H1 (cell line): ENCODE data around the gene SPTB. TPM values are rescaled to one million over a fixed set of nuclear protein-coding genes. Genes with fewer than 3 reads are reported as not detected.

Experiments used
- CTCF ChIA-PET: fragments of 300-600 bp; sonication (Branson Sonifier 250); formaldehyde crosslinking; loops from one replicate; lab custom pipeline; 2021; ENCODE audit not compliant: partially characterized antibody; lab: Charles Lee
- POLR2A ChIA-PET: fragments of 300-600 bp; sonication (Branson Sonifier 250); formaldehyde crosslinking; loops from one replicate; lab custom pipeline; 2021; ENCODE audit warnings: inconsistent platforms; ENCODE audit not compliant: partially characterized antibody; lab: Charles Lee
- DNase-seq, 2 experiments: peaks; one replicate each; pipeline versions ENCODE4 v3.0.0 to v3.0.0-alpha.2; 2010 to 2022; ENCODE audit warnings: low spot score in 2 of 2, low read depth in 1 of 2, mixed read lengths in 1 of 2
- FAIRE-seq: peaks from 2 replicates; lab custom pipeline; 2011; peaks lifted over from hg19 to GRCh38; lab: Jason Lieb, UNC
- H2AFZ ChIP-seq: 2 replicates; pipeline ENCODE4 v1.8.1; 2012; ENCODE audit warnings: low read length, inconsistent platforms
- H2AK5ac ChIP-seq: 2 replicates; pipeline ENCODE4 v1.6.1; 2013; ENCODE audit warnings: low read depth, low read length
- H2BK120ac ChIP-seq: replicated peaks from 2 replicates; pipeline ENCODE3; 2013; ENCODE audit warnings: low read depth, low read length, inconsistent platforms
- H2BK12ac ChIP-seq: 2 replicates; pipeline ENCODE4 v1.6.1; 2013; ENCODE audit warnings: low read depth, low read length
- H2BK15ac ChIP-seq: 2 replicates; pipeline ENCODE4 v1.6.1; 2013; ENCODE audit warnings: low read length
- H2BK20ac ChIP-seq: 2 replicates; pipeline ENCODE4 v1.6.1; 2013; ENCODE audit warnings: low read length
- H2BK5ac ChIP-seq: 2 replicates; pipeline ENCODE4 v1.6.1; 2013; ENCODE audit warnings: low read depth, low read length
- H3K14ac ChIP-seq: 2 replicates; pipeline ENCODE4 v1.6.1; 2013; ENCODE audit warnings: inconsistent platforms; ENCODE audit not compliant: insufficient read length
- H3K18ac ChIP-seq: 2 replicates; pipeline ENCODE4 v1.6.1; 2013; ENCODE audit warnings: low read length; ENCODE audit errors: extremely low read depth
- H3K23ac ChIP-seq: 2 replicates; pipeline ENCODE4 v1.6.1; 2013; ENCODE audit warnings: inconsistent platforms; ENCODE audit not compliant: insufficient read length
- H3K23me2 ChIP-seq: 2 replicates; pipeline ENCODE4 v1.6.1; 2013; ENCODE audit warnings: low read depth, low read length
- H3K27ac ChIP-seq: 2 replicates; pipeline ENCODE4 v1.6.1; 2011; ENCODE audit warnings: low read depth, low read length, inconsistent platforms
- H3K27me3 ChIP-seq, 4 experiments: replicated peaks in 1 of 4; 1 replicate in 1 of 4; 2 replicates in 3 of 4; pipeline versions ENCODE4 v1.6.1 to v1.8.1; 2011 to 2013; ENCODE audit warnings: low read length in 3 of 4, mild to moderate bottlenecking in 3 of 4, inconsistent platforms in 2 of 4, mixed read lengths in 2 of 4, moderate library complexity in 1 of 4; ENCODE audit not compliant: control insufficient read depth in 3 of 4, insufficient read depth in 3 of 4; ENCODE audit errors: extremely low read depth in 1 of 4
- H3K36me3 ChIP-seq, 4 experiments: 2 replicates each; pipeline versions ENCODE4 v1.6.1 to v1.8.1; 2011 to 2013; ENCODE audit warnings: mild to moderate bottlenecking in 4 of 4, low read length in 3 of 4, moderate library complexity in 2 of 4, control low read depth in 1 of 4, inconsistent platforms in 1 of 4; ENCODE audit not compliant: insufficient read depth in 4 of 4, control insufficient read depth in 2 of 4
- H3K4ac ChIP-seq: replicated peaks from 2 replicates; pipeline ENCODE3; 2013; ENCODE audit warnings: low read length, low read depth, mixed read lengths, inconsistent platforms; ENCODE audit not compliant: insufficient read length
- H3K4me1 ChIP-seq, 4 experiments: replicated peaks in 1 of 4; 1 replicate in 1 of 4; 2 replicates in 3 of 4; pipeline versions ENCODE4 v1.6.1 to v1.8.1; 2011 to 2013; ENCODE audit warnings: low read length in 3 of 4, inconsistent platforms in 2 of 4, mixed read lengths in 1 of 4; ENCODE audit not compliant: insufficient read depth in 4 of 4, control insufficient read depth in 3 of 4
- H3K4me2 ChIP-seq, 2 experiments: 2 replicates each; pipeline versions ENCODE4 v1.6.1 to v1.8.1; 2011 to 2013; ENCODE audit warnings: low read depth in 2 of 2, low read length in 2 of 2, control low read depth in 1 of 2, inconsistent platforms in 1 of 2, mild to moderate bottlenecking in 1 of 2; ENCODE audit not compliant: insufficient read depth in 1 of 2
- H3K4me3 ChIP-seq, 4 experiments: fragments of 200-600, 300-600 bp in 1 of 4; sonication (generic), shearing (Covaris generic), sonication (Bioruptor Twin) in 1 of 4; 2 replicates each; pipeline versions ENCODE4 v1.5.1 to v1.8.1; 2011 to 2016; ENCODE audit warnings: low read length in 4 of 4, low read depth in 3 of 4, control low read depth in 2 of 4, inconsistent platforms in 2 of 4, mild to moderate bottlenecking in 2 of 4, mixed read lengths in 1 of 4, moderate library complexity in 1 of 4; ENCODE audit not compliant: insufficient read depth in 2 of 4; ENCODE audit errors: extremely low read depth in 1 of 4
- H3K56ac ChIP-seq: replicated peaks from 2 replicates; pipeline ENCODE3; 2013; ENCODE audit warnings: low read depth, mild to moderate bottlenecking, mixed read lengths, low read length, inconsistent platforms; ENCODE audit not compliant: insufficient read length
- H3K79me1 ChIP-seq: 2 replicates; pipeline ENCODE4 v1.6.1; 2013; ENCODE audit warnings: low read depth, low read length, control low read depth
- H3K79me2 ChIP-seq, 2 experiments: 2 replicates each; pipeline versions ENCODE4 v1.6.1 to v1.8.1; 2012 to 2013; ENCODE audit warnings: low read length in 2 of 2, mild to moderate bottlenecking in 2 of 2, inconsistent platforms in 1 of 2; ENCODE audit not compliant: insufficient read depth in 2 of 2, control insufficient read depth in 1 of 2
- H3K9ac ChIP-seq, 4 experiments: replicated peaks in 1 of 4; 1 replicate in 1 of 4; 2 replicates in 3 of 4; pipeline versions ENCODE4 v1.6.1 to v1.8.1; 2011 to 2013; ENCODE audit warnings: low read depth in 3 of 4, low read length in 3 of 4, control low read depth in 2 of 4, mild to moderate bottlenecking in 2 of 4, moderate library complexity in 2 of 4, inconsistent platforms in 1 of 4; ENCODE audit errors: extremely low read depth in 1 of 4
- H3K9me3 ChIP-seq, 2 experiments: 2 replicates each; pipeline versions ENCODE4 v1.6.1 to v1.8.1; 2012 to 2013; ENCODE audit warnings: mild to moderate bottlenecking in 2 of 2, moderate library complexity in 2 of 2, control low read depth in 1 of 2, inconsistent platforms in 1 of 2, low read depth in 1 of 2, low read length in 1 of 2, mixed read lengths in 1 of 2; ENCODE audit not compliant: insufficient read depth in 2 of 2
- H4K20me1 ChIP-seq, 2 experiments: replicated peaks in 1 of 2; 2 replicates each; pipeline versions ENCODE3 to v1.8.1; 2011 to 2013; ENCODE audit warnings: inconsistent platforms in 2 of 2, low read length in 2 of 2, mild to moderate bottlenecking in 1 of 2; ENCODE audit not compliant: insufficient read depth in 2 of 2, control insufficient read depth in 1 of 2
- H4K5ac ChIP-seq: 2 replicates; pipeline ENCODE4 v1.6.1; 2013; ENCODE audit warnings: low read length, low read depth, mixed read lengths, inconsistent platforms; ENCODE audit not compliant: insufficient read length
- H4K8ac ChIP-seq: 2 replicates; pipeline ENCODE4 v1.8.0; 2013; ENCODE audit warnings: mild to moderate bottlenecking, moderate library complexity, low read length, inconsistent platforms; ENCODE audit not compliant: insufficient read depth; ENCODE audit errors: extremely low read depth
- H4K91ac ChIP-seq: replicated peaks from 2 replicates; pipeline ENCODE3; 2013; ENCODE audit warnings: low read length, mixed read lengths, inconsistent platforms; ENCODE audit not compliant: insufficient read length
- ASH2L ChIP-seq: fragments of 200-600, 300-600 bp; sonication (generic); IDR thresholded peaks from one replicate; pipeline ENCODE4 v1.7.1; 2017; ENCODE audit warnings: low read length
- CTBP2 ChIP-seq: IDR thresholded peaks from 2 replicates; pipeline ENCODE4 v1.7.0; 2011; ENCODE audit warnings: borderline replicate concordance, mild to moderate bottlenecking, moderate library complexity, mixed read lengths, low read length; ENCODE audit not compliant: insufficient read depth, insufficient read length
- CTCF ChIP-seq, 3 experiments: IDR thresholded peaks; 1 replicate in 2 of 3; 2 replicates in 1 of 3; pipeline versions ENCODE4 v1.5.1 to v1.6.1; 2011; ENCODE audit warnings: low read length in 3 of 3, mild to moderate bottlenecking in 3 of 3, inconsistent platforms in 2 of 3, low read depth in 1 of 3, moderate library complexity in 1 of 3; ENCODE audit not compliant: insufficient read depth in 1 of 3; ENCODE audit errors: control extremely low read depth in 1 of 3
- HDAC6 ChIP-seq: IDR thresholded peaks from one replicate; pipeline ENCODE4 v1.7.1; 2012; ENCODE audit warnings: low read depth, mild to moderate bottlenecking, inconsistent platforms, low read length, moderate library complexity
- MAFK ChIP-seq: IDR thresholded peaks from 2 replicates; pipeline ENCODE4 v1.6.1; 2012; ENCODE audit warnings: low read depth, mild to moderate bottlenecking, improper control_type of control experiment, low read length
- POLR2AphosphoS5 ChIP-seq: IDR thresholded peaks from 2 replicates; pipeline ENCODE4 v1.6.1; 2011; ENCODE audit warnings: low read depth, low read length
- RFX5 ChIP-seq: IDR thresholded peaks from 2 replicates; pipeline ENCODE4 v1.6.1; 2011; ENCODE audit warnings: low read depth, low read length, improper control_type of control experiment, borderline replicate concordance
- SIN3A ChIP-seq, 2 experiments: IDR thresholded peaks in 1 of 2; conservative IDR thresholded peaks in 1 of 2; 2 replicates each; pipeline ENCODE4 v1.6.1; 2011 to 2012; ENCODE audit warnings: low read length in 2 of 2, improper control_type of control experiment in 1 of 2, low read depth in 1 of 2, mild to moderate bottlenecking in 1 of 2
- SP2 ChIP-seq: IDR thresholded peaks from 2 replicates; pipeline ENCODE4 v1.6.1; 2012; ENCODE audit warnings: mild to moderate bottlenecking, low read length, inconsistent platforms
- TAF7 ChIP-seq: optimal IDR thresholded peaks from 2 replicates; pipeline ENCODE3; 2011; ENCODE audit warnings: low read depth, mild to moderate bottlenecking, inconsistent platforms, low read length, moderate library complexity, borderline replicate concordance
- YY1 ChIP-seq: IDR thresholded peaks from 2 replicates; pipeline ENCODE4 v1.6.1; 2011; ENCODE audit warnings: low read depth, mild to moderate bottlenecking, low read length
- ZNF274 ChIP-seq: IDR thresholded peaks from 2 replicates; pipeline ENCODE4 v1.7.0; 2012; ENCODE audit warnings: low read length, borderline replicate concordance; ENCODE audit errors: extremely low read depth
- WGBS, 2 experiments: shearing (Covaris generic) in 1 of 2; methylation state at CpG; one replicate each; pipeline versions ENCODE4 v1.1.6 to v1.1.7; 2013 to 2015; ENCODE audit warnings: low lambda C conversion rate in 2 of 2, mixed read lengths in 2 of 2, inconsistent platforms in 1 of 2, low coverage in 1 of 2, missing lambda C conversion rate in 1 of 2; ENCODE audit not compliant: insufficient replicate concordance in 2 of 2, insufficient coverage in 1 of 2, insufficient read length in 1 of 2; ENCODE audit errors: extremely low coverage in 1 of 2, missing lambda C conversion rate in 1 of 2; 5-methylcytosine and 5-hydroxymethylcytosine counted together
- polyA plus RNA-seq, 7 experiments: library from polyadenylated mRNA; depleted of rRNA in 3 of 7; stranded (reverse) in 5 of 7; unstranded in 2 of 7; fragments of >200 nt in 5 of 7; fragments of 200-250 nt in 2 of 7; gene quantifications; 1 replicate in 5 of 7; 2 replicates in 1 of 7; 4 replicates in 1 of 7; pipeline versions ENCODE4 v1.2.1 to v1.2.3, GENCODE V29; 2011 to 2013; ENCODE audit warnings: missing spikeins in 2 of 7, mixed read lengths in 2 of 7
- total RNA-seq: library from RNA; stranded (reverse); fragmentation: NEBNext Ultra II Directional; extraction: Animal tissue kit (Norgen Biotek cat#: 25700); gene quantifications from 2 replicates; pipeline ENCODE4 v1.2.1, GENCODE V29; 2021

Gene SPTB
- total and polyA plus RNA-seq, 2 of the 8 experiments (the other 6 are each of a cell fraction or from before 2014, with no cell fraction given): 0.30 to 2.4 TPM

GRCh38 chr14:64787619-64788018, 92.1 kb downstream of the SPTB start:
- Histone ChIP-seq H2BK120ac (no peak overlapping the region), H3K56ac (no peak overlapping the region), H3K9me3 (no peaks in the 10 kb centered on the region), H3K23me2 (no peaks in the 10 kb centered on the region), H3K79me2 (no peaks in the 10 kb centered on the region), H2BK20ac (no peak overlapping the region), H2AFZ (no peak overlapping the region), H3K9ac (no peak overlapping the region), H3K4ac (no peak overlapping the region), H3K4me1 (peaks cover 0 to 10% (median 1%) of the 10 kb centered on the region in 4 experiments; a peak in 1 of 7 replicates), H2AK5ac (no peak overlapping the region), H3K27me3 (no peaks in the 10 kb centered on the region), H2BK12ac (no peak overlapping the region), H3K14ac (no peak overlapping the region), H3K4me3 (no peak overlapping the region), H3K79me1 (no peaks in the 10 kb centered on the region), H3K36me3 (no peaks in the 10 kb centered on the region), H4K8ac (no peak overlapping the region), H2BK5ac (no peak overlapping the region), H3K23ac (no peak overlapping the region), H4K20me1 (no peaks in the 10 kb centered on the region), H4K91ac (no peak overlapping the region), H3K18ac (no peak overlapping the region), H2BK15ac (no peak overlapping the region), H3K4me2 (no peak overlapping the region), H4K5ac (no peak overlapping the region), H3K27ac (no peak overlapping the region)
- CTCF ChIA-PET: interaction anchor here (1.6 to 7.2 kb wide), 3 partner anchors 13 to 23 kb away, joined by 4 to 49 read pairs (median 20); no protein-coding TSS in a partner anchor
- POLR2A ChIA-PET: no interaction called here
- 92% methylated on average over 6 of the region's 6 CpGs; no CpG with 5 or more reads in 1 of the 2 experiments for WGBS, 2 experiments
- no peak for DNase-seq
- no peak for FAIRE-seq
- no peak for TF ChIP-seq RFX5
- TF ChIP-seq SP2: no peak
- TF ChIP-seq YY1: no peak
- no peak for TF ChIP-seq POLR2AphosphoS5
- TF ChIP-seq SIN3A (conservative IDR thresholded peaks at IDR 0.05 in 1 of 2, IDR thresholded peaks at IDR 0.05 in 1 of 2; ENCODE audit: low read depth in 1 of 2, low read length in 2 of 2): no peak
- no peak for TF ChIP-seq CTBP2
- TF ChIP-seq CTCF (IDR thresholded peaks at IDR 0.05; ENCODE audit: control extremely low read depth in 1 of 3, insufficient read depth in 1 of 3, low read depth in 1 of 3, low read length in 3 of 3): no peak
- TF ChIP-seq MAFK: no peak
- TF ChIP-seq TAF7: no peak
- no peak for TF ChIP-seq ZNF274
- TF ChIP-seq HDAC6: no peak
- TF ChIP-seq ASH2L: no peak
